Glomerular endothelial cell (primary cell): ENCODE data around the gene CNTNAP3. TPM values are rescaled to one million over a fixed set of nuclear protein-coding genes. Genes with fewer than 3 reads are reported as not detected.
"Not testable (repeated sequence)": the region's sequence is repeated elsewhere in the genome, so short reads cannot be mapped to it uniquely, and the experiment has no call there.

Experiments
- DNase-seq: peaks from one replicate; pipeline ENCODE4 v3.0.0-alpha.2; 2011; ENCODE audit warnings: low read depth, low spot score; ENCODE audit errors: extremely low read depth
- total RNA-seq: library from RNA; depleted of rRNA; stranded (reverse); fragments of >200 nt; gene quantifications from 2 replicates; pipeline ENCODE4 v1.2.3, GENCODE V29; 2015

Gene CNTNAP3
- 10.9 and 23.2 TPM in 2 replicates for total RNA-seq

DNA sequence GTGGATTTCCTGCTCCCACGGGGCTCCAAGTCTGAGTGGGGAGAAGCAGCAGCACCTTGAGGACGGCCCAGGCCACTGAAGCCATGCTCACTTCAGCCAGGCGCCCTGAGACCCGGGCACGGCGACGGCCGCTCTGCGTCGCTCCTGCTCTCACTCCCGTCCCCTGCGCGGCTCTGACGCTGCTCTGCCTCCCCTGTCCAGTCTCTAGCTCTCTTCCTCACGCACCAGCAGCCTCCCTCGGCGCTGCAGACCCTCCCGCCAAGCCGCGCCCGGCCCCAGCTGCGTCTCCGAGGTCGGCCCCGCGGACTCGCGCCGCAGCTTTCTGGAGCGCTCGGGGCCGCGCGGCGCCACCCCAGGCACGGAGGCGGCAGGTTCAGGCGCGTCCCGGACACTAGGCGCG lies at the start of gene CNTNAP3:
Gene CNTNAP3 (minus strand): TSS at position 188 of the 400 bp plus-strand sequence. CDS start 103 bp downstream, at position 85.
- not testable (repeated sequence) for DNase-seq

DNA sequence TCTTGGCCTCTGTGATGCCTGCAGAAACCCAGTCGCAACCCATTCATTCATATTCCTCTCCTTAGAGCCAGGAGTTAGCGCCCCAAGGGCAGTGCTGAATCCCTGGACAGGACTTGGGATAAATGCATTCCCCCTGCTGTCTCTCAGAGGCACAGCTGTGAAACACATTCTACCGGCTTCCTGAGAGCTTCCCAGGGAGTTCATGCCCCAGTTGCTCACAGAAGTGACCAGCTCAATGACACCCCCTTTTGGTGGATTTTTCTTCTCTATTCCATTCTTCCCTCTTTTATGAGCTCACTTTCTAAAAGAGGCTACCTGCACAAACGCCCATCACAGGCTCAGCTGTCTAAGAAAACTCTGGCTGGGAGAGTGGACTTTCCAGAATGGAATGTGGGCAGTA lies 8.0 kb downstream of the CNTNAP3 start:
- DNase-seq: not testable (repeated sequence)

DNA sequence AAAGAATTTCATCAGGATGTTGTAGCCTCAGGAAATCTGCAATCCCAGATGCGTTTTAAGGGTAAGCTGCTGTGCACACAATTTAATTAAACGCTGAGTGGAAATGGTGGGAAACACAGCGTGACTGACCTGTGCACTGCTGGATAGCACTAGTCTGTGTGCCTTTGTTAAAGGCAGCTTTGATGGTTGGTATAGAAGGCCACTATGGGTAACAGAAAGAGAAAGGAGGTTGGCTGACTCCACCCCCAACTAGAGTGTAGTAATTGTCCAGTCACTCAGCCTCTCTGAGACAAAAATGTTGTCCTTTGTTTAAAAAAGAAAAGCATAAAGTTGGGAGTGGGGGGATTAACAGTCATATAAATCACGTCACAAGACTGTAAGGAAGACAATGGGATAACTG lies 45.5 kb downstream of the CNTNAP3 start:
- not testable (repeated sequence) for DNase-seq

DNA sequence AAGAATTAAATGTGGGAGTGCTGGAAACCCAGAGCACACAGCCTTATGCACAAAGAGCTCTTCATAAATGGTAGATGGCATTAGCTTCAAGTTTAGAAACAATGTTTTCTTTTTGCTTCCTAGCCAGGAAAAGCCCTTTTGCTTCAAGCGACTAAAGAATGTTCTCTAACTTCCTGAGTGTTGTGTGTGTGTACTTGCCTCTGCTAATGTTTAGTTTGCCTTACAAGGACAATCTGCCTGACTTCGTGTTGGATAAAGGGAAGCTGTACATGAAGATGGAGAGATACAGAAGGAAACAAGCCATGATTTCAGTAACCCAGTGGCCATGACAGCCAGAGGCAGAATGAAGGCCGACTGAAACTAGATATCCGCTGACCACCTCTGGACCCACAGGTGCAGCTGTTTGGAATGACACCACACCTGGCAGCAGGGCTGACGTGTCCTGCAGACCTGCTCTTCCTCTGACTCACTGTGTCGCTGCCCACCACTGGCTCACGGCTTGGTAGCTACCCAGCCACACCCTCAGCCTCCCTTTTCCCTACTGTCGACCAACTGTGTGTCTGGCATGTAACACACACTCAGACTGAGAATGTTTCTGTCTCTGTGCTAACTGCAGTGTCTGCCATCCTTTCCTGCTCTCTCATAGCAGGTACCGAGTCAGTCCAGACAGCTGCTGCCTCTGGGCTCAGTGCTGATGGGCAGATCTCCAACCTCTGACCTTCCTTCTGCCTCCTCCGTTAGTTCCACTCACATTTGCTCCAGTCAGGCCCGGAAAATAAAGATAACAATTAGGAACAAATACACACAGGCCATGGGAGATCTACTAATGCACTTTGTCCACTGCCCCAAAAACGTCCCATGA lies 55.6 kb downstream of the CNTNAP3 start:
- DNase-seq: not testable (repeated sequence)

DNA sequence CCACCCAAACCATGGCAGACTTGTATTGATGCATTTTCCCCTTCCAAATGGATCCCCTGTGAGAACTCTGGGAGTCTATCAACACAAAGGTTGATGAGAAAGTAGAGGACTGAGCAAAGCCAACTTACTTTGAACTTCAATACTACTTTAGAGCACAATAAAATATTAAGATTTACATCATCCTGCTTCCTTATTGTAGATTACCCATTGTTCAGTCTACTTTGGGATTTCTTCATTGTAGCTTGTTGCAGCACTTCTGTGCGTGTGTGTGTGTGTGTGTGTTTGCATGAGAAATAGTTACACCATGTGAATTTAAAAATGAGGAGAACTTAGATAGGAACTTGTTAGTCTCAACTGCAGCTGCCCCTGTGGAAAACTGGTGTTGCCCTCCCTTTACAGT lies 72.0 kb downstream of the CNTNAP3 start:
- DNase-seq: not testable (repeated sequence)

DNA sequence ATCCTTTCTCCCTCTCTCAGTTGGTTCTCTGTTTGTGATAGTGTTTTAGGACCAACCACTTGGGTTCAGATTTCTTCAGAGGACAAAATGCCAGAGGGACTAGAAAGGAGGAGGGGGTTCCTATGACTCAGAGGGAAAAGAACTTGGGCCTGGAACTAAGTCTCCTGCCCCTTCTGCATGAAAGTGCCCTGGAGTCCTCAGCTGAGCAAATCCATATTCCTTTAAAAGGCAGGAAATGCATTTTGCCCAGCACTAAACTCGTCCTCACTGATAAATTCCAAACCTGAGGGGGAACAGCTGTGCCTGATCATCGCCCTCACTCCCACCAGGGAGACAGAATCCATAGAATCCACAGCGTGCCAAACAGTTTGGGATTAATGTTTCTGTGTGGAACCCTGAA lies 78.2 kb downstream of the CNTNAP3 start:
- not testable (repeated sequence) for DNase-seq

DNA sequence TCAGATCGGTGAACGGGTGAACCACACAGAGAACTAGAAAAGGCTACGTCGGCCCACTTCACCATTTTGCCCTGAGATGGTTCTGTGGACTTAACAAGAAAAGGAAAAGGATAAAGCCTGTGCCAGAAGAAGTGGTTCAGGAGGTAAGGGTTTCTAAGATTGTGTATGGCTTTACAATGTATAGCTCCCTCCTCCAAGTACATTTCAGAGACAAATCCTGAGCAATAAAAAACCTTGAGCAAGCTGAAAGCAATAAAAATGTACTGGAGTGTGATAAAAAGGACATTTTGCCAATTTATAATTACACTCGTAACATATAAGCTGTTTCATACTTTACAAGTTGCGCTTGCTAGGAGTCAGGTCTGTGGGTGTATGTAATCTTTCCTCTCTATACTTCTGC lies 81.3 kb downstream of the CNTNAP3 start:
- DNase-seq: not testable (repeated sequence)

DNA sequence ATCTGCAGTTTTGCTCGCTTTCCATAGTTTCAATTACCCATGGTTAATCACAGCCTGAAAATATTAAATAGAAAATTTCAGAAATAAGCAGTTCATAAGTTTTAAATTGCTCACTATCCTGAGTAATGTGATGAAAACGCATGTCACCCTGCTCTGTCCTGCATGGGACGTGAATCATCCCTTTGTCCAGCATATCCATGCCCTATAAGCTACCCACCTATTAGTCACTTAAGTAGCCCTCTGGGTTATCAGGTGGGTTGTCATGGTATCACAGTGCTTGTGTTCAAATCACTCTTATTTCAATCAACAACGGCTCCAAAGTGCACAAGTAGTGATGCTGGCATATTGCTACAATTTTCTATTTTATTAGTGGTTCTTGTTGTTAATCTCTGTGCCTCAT lies 82.1 kb downstream of the CNTNAP3 start:
- not testable (repeated sequence) for DNase-seq

DNA sequence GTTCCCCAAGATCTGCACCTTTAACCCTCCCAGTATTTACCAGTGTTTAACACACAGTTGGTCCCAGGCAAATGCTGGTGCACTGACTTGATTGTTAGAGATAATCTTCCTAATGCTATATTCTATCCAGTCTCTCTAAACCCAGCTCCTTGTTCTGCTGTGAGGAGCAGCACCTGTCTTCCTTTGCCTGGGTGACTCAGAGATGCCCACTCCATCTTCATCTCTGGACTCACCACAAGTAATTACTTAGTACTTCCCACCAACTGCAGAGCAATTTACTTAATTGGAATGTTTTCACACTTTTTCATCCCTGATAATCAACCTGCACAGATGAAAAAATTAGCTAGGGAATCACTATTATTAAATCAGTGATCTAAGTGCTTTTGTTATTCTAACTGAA lies 87.6 kb downstream of the CNTNAP3 start:
- DNase-seq: not testable (repeated sequence)

DNA sequence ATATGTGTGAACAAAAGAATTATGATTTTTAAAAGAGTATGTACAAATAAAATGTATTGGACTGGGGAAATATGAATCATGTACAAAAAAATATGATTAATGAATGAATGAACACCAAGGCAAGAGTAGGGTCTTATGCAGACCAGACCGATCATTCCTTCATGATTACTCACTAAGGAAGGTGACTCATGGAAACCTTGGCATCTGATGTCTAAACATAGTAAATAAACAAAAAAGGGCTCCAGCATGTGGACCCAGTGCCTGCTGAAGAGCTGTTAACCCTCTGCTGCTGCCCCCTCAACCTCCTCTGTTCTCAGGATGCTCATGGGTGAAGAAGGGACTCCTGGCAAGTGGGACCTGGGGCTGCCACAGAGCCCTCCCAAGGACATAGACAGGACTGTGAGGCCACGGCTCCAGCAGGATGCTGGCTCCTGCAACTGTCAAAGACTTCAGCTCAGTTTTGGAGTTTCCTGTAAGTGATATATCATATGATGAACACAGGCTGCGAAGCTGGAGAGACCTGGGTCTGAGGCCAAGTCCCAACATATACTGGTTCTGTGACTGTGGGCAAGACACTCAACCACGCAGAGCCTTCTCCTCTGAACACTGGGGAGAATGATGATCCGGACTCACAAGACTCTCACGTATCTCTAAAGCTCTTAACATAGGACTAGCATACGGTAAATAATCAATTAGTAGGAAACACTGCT lies 89.8 kb downstream of the CNTNAP3 start:
- DNase-seq: not testable (repeated sequence)

DNA sequence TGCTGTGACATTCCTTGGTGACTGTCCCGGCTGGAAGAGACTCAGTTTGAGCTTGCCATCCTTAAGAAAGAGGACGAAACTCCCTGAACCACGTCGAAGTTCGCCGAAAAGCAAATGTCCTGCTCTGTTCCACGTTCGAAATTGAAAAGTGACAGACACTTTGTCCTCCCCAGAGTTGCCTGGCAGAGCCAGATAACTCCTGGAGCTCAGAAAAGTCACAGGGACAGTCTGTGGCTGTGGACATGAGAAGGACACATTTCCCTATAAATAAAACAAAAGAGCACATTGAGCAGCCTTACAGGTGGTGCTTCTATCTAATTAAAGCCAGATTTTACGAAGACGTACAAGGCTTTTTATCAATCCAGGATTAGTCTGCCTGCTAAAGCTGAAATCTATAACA lies 116.6 kb downstream of the CNTNAP3 start:
- not testable (repeated sequence) for DNase-seq

DNA sequence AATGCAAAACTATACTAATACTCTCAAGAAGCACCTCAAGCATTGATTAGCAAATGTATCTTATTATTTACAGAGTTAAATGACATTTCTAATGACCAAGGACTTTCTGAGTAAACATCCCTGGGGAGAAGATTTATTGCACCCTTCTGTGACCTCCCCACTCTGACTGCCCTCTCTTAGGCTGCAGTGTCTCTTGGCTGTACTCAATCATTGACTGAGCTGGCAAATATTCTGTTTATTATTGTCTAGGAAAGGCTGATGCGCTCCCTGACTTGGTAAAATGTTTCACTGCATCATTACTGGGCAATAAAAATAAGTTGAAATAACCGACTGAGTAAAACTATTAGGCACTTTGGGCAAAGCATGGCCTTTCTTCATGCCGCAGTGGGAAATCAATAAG lies 130.3 kb downstream of the CNTNAP3 start:
- DNase-seq: not testable (repeated sequence)

DNA sequence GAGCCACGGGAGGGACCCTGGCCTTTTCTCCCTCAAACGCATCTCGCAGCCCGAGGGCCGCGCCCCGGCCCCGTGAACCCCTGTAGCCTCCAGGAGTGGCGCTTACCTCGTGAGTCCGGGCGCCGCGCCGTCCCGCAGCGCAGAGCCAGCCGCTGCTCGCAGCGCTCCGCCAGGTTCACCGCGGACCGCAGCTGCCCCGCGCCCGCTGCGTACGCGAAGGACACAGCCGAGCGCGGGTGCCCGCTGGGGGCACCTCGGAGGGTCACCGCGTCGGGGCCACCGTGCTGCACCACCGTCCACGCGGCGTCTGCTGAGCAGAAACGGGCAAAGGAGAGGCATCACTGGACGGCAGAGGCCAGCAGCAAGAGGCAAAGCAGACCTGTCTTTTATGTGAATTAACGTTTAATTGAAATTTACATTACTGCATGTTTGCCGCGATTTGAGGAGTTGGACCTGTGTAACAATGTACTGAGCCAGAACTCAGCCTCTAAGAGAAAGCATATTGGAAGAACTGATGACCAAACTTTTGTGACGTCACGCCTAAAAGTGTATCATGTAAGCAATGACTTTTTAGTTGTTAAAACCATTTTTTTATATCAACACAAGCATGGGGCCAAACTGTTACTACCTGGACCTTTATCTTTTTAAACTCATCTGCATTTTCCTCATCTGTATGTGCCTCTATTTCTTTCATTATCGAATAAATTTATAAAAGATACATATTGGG lies 155.0 kb downstream of the CNTNAP3 start:
- DNase-seq: not testable (repeated sequence)

DNA sequence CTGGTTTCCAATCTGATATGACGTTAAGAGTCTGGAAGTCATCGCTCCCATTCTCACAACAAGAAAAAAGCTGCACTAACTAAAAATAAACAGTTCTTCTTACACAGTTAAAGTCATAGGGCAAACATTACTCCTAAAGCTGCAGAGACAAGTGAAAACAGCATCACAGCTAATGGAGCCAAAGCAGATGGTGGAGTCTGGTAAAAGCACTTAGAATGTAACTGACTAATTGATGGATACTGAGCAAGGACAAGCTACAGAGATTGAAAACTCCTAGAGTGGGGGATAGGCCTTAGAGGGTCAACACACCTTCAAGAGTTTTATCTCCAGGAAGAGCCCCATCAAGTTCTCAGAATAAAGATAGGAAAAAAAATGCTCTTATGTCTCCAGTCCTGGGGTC lies 166.6 kb downstream of the CNTNAP3 start:
- DNase-seq: not testable (repeated sequence)

DNA sequence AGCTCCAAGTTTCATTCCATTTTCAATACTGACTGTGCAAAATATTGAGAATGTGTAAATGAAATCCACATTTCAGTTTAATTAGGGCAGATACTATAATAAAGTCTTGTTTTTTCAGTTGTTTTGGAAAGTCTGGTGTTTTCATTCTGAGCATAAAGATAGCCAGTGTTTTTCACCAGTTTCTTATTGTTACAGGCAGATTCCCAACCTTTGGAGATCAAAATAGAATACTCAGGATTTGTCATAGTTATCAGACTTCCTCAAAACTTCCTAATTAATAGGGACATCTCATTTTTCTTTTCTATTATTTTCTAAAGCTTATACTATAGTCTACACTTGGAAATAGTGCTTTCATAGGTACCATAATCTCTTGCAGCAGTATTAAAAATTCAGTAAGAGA lies 176.2 kb downstream of the CNTNAP3 start:
- not testable (repeated sequence) for DNase-seq

DNA sequence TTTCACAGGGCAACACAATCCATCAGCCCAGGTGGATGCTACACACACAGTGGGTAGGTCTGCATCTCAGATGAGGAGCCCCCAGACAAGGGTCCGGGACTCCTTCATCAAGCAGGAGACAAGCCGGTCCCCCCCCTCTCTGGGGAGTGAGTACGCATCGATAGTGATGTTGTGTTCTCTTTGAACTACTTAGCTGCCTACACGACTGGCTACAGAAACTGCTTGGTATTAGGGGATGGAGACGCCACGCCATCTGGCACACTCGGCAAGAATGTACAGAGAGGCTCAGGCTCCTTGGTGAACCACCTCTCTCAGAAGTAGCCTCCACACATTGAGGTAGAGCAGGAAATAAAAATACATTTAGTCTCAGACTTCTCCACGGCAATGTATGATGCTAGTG lies 179.8 kb downstream of the CNTNAP3 start:
- DNase-seq: no peak

DNA sequence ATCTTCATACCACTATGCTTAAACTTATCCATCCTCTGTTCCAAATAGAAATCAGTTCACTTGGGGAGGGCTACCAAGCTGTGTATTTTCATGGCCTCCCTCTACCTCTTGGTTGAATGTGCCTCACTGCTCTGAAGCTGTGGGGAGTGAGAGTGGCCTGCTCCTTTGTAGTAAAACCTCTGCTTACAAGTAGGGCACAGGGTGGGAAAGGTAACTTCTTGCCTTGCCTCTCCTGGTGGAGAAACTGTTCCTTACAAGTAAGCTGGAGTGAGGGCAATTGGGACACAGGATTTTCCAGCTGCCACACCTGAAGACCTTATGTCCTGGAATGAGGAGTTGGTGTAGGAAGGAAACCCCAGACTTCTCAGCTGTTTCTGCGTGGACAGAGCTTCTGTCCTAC lies 190.8 kb downstream of the CNTNAP3 start:
- not testable (repeated sequence) for DNase-seq

DNA sequence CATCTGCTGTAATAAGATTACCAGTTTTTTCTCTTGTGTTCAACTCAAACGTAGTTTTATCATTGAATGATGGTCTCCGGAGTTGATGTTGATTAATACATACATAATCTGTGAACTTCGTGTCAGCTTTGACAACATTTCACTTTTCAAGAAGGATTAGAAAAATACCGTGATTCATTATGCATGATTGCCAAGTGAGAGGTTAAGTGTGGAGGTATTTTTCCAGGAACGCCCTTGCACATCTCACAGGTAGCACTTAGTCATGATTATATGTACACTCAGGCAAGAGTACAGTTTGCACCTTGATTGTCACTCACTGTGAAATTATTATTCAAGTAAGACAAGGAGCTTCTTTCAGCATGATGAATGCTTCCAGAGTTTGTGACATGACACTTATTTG lies 202.7 kb downstream of the CNTNAP3 start:
- not testable (repeated sequence) for DNase-seq

DNA sequence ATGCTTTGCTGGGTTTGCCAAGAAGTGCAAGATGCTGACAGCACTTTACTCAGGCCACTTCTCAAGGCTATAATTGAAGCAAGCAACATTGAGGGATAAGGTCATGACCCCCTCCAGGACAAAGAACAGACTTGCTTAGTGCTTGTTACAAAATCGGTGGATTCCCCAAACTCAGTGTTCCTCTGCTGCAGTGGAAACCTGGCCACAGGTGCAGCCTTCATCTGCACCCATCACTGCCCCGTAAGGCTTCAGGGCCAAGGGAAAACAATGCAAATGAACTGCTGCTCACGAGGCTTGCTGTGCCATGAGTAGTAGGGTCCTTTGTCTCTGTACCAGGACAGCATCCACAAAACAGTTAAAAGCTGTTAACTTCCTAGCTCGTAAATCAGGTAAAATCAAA lies 205.4 kb downstream of the CNTNAP3 start:
- not testable (repeated sequence) for DNase-seq

DNA sequence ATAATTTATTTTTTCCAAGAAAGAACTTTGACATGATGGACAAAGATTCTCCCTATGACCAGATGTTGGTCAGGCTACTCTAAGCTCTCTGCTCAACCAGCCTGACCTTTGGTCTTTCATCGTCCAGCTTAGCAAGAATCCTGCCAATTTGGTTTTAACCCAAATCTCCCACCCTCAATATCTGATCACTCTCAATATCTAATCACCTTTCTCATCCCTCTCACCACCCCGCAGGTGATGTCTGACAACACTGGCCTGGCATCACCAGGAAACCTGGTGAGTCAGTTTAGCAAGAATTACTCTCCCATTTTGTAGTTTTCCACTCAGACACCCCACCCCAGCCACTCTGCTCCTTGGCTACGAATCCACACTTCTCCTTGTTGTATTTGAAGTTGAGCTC lies 207.9 kb downstream of the CNTNAP3 start:
- not testable (repeated sequence) for DNase-seq

DNA sequence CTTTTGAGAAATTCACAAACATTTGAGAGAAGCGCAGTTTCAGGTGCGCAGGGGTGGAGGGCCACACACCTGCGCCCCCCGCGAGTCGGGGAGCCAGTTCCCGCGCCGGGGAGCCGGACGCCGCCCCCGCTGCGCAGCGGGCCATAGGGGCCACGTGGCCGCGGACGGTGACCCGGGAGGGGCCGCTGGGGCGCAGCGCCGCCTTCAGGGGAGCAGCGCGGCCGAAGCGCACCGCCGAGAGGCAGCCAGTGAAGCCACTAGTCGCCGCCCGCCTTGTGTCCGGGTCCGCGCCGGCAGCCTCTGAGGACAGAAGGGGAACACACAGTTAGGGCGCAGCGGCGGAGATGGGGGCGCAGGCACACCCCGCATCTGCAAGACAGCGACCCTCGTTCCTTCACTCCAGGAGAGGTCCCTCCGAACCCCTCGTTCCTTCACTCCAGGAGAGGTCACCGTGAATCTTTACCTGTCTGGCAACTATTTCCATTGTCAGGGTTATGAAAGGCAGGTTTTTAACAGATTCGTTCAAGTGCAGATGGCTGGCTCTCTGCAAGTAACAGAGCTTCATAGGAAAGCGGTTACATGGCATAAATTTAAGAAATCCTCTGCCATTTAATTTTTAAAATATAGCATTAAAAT lies 209.2 kb downstream of the CNTNAP3 start:
- DNase-seq: not testable (repeated sequence)
